Measurements from ENCODE around the gene STRIT1.
"Not testable (repeated sequence)": the region's sequence is repeated elsewhere in the genome, so short reads cannot be mapped to it uniquely, and the experiment has no call there.

Gene STRIT1

DNA sequence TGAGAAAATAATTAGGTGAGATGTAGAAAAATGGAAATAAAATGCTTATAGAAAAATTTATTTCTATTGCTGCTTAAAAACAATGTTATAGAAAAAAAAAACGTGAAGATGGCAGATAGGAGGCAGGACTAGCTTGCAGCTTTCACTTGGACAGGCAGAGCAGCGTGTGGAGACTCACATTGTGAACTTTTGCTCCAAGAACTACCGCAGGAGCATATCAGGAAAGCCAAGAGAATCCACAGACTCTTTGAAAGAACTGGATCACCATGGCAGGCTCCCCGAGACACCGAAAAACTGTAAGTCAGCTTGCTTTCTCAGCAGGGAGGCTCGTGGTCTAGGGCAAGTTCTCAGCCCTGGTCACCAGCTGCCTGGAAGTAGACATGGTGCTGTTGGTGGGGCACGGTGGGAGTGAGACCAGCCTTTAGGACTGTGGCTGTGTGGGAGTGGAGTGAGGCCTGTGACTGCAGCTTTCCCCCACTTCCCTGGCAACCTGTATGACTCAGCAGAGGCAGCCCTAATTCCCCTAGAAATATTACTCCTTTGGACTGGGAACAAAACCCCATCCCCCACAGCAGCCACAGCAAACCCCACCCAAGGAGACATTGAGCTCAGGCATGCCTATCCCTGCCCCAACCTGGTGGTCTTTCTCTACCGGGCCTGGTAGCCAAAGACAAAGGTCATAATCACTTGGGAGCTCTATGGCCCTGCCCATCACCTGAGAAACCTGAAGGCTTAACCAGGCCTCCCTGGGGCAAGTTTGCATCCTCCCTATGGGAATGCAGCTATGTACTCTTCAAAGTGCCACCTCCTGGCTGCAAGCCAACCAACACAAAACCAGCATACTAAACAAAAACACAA lies 22.8 kb downstream of the STRIT1 start:
- no peak for DNase-seq (ENCODE audit: low read depth in 2 of 2)

- no peak for DNase-seq (ENCODE audit: low read depth in 2 of 2)
These were observed 23.4 kb downstream of the STRIT1 start for GRCh38 chr3:155270063-155270462.

DNA sequence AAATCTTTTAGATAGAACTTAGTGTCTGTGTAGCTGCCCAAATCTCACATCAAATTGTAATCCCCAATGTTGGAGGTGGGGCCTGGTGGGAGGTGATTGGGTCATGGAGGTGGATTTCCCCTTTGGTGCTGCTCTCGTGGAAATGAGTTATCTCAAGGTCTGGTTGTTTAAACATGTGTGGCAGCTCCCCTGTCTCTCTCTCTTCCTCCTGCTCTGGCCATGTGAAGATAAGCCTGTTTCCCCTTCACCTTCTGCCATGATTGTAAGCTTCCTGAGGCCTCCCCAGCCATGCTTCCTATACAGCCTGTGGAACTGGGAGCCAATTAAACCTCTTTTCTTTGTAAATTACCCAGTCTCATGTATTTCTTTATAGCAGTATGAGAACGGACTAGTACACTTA lies 30.6 kb downstream of the STRIT1 start:
- DNase-seq (ENCODE audit: low read depth in 2 of 2): not testable (repeated sequence)

DNA sequence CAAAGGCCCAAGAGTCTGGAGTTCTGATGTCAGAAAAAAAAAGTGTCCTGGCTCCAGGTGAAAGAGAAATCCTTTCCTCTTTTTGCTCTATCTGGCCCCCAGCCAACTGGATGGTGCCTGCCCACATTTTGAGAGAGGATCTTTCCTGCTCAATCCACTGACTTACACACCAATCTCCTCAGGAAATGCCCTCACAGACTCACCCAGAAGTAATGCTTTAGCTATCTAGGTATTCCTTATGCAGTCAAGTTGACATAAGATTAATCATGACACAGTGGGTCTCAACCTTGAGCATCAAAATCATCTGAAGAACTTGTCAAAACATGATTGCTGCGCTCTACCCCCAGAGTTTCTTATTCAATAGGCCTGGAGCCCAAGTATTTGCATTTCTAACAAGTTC lies 31.2 kb downstream of the STRIT1 start:
- DNase-seq (ENCODE audit: low read depth in 2 of 2): no peak

- no peak for DNase-seq (ENCODE audit: low read depth in 2 of 2)
These were observed 39.0 kb downstream of the STRIT1 start for GRCh38 chr3:155254445-155254844.

DNA sequence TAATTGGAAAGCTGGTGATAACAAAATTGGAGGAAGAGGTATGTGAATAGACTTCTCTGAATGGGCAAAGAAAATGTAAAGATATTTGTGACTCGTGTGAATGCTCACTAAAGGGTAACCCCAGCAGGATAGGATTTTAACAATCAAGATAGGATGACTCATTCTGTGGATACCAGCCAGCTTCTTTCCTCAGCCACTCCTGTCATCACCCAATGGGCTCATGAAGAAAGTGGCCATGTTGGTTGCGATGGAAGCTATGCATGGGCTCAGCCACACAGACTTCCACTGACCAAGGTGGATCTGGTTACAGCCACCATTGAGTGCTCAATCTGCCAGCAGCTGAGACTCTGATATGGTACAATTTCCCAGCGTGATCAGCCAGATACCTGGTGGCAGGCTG lies 40.9 kb downstream of the STRIT1 start:
- no peak for DNase-seq (ENCODE audit: low read depth in 2 of 2)

DNA sequence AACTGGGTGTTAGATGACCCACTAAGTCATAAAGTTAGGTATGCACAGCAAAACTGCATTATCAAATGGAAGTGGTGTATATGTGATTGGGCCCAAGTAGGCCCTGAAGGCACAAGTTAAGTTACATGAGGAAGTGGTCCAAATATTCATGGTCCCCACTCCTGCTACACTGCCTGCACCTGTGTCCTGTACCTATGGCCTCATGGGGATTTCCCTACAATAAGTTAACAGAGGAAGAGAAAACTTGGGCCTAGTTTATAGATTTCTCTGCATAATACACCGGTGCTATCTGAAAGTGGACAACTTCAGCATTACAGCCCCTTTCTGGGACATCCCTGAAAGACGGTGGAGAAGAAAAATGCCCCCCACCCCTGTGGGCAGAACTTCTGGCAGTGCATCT lies 41.5 kb downstream of the STRIT1 start:
- no peak for DNase-seq (ENCODE audit: low read depth in 2 of 2)

DNA sequence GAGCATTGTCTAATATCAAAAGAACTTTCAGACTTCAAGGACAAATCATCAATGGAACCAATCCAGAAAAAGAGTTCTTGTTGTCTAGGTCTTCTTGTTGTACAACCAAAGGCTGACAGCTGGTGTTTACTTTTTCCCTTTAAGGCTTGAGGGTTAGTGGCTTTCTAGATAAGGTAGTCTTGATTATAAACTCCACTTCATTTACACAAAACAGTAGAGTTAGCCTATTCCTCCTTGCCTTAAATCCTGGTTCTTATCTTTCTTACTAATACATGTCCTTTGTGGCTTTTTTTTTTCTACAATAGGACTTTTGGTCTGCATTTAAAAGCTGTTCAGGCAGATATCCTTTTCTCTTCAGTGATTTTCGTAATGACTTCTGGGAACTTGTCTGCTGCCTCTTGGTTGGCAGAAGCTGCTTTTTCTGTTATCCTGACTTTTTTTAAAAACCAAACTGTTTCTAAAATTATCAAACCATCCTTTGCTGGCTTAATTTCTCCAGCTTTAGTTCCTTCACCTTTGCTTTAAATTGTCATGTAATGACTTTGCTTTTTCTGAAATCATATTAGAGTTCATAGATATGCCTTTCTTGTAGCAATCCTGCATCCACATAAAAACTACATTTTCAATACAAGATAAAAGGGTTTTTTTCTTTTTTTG lies 44.8 kb downstream of the STRIT1 start:
- no peak for DNase-seq (ENCODE audit: low read depth in 2 of 2)

DNA sequence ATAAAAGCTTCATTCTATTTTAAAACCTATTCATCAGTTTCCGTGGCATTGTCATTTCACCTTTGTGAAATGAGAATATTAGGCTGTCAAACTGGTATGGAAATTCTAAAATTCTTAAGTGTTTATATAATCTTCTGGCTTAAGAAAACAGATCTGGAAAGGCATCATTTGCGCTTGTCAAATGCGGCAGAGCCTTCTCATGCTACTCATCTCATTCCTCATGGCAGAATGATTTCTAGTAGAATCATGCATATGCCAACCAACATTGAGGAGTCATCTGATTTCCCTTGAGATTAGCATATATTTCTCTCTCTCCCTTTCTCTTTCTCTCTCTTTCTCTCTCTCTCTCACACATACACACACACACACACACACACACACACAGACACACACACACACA lies 48.8 kb downstream of the STRIT1 start:
- no peak for DNase-seq (ENCODE audit: low read depth in 2 of 2)

DNA sequence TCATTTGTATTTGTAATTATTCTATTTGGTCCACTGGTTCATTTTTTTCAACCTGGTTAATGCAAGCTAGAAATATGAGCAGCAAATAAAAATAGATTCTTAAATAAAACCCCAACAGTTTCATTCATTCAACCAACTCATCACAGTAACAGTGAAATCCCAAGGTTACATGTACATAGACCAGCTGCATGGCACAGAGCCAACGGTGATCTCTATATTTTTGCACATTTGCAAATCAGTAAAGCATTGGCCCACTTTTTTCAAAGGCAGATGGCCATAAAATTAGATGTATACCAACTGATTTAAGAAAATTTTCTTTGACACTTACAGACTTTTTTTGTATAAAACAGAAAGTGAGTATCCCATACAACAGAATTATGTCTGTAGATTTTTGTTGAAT lies 49.3 kb downstream of the STRIT1 start:
- no peak for DNase-seq (ENCODE audit: low read depth in 2 of 2)

DNA sequence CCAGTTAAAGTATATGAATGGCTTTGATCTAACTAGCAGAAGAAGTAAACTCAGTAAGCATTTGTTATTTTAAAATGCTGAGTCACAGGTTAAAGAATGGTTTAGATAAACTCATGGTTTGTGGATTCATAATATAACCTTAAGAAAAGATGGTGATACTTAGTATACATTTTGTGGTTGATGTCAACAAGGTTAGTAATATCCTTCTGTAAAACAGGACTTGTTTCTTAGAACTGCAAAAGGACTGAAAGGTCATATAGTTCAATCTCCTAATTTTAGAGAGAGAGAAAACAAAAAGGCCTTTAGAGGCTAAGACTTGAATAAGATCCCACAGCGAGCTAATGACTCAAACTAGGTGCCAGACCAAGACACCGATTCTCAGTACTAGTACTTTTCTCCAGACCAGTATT lies 50.0 kb downstream of the STRIT1 start:
- DNase-seq (ENCODE audit: low read depth in 2 of 2): no peak

DNA sequence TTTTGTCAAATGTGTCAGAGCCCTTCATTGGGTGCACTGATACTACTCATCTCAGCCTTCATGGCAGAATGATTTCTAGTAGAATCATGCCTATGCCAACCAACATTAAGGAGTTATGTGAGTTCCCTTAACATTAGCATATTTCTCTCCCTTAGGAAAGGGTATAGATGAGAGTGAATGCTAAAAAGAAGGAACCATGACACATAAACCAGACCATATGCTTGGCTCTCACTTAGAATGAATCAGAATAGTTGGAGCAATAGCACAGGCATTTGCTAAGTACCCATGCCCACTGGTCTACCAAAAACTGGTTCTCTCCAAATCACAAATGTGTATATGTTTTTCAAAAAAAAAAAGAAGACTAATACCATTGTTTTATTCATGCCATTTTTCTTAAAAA lies 51.1 kb downstream of the STRIT1 start:
- no peak for DNase-seq (ENCODE audit: low read depth in 2 of 2)

DNA sequence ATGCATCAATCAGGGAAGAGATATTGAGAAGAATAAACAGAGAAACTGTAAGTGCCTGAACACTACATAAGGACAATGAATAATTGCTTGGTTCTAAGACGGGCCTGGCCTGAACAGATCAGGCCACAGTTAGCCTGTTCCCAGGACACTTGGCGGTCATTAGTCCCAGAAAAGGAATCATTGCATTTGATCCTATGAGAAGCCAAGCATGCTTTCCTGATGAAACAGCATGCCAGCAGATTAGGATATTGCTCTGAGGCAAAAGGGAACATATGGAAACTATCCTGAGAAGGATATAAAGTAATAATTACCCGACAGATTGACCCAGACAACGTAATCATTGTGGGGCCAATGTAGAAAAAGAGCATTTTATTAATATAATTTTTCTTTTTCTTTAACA lies 51.9 kb downstream of the STRIT1 start:
- no peak for DNase-seq (ENCODE audit: low read depth in 2 of 2)

Data from stimulated activated CD4-positive, alpha-beta T cell treated with anti-CD3 and anti-CD28 coated beads, Interleukin-15, amount 100 ng/mL, for 48 hours (primary cell).